ENCODE results near the gene LYZL1.
A peak's percentile ranks its signal among the peaks of the same experiment; 100 is the strongest.
"Not testable (repeated sequence)": the region's sequence is repeated elsewhere in the genome, so short reads cannot be mapped to it uniquely, and the experiment has no call there.

LYZL1 gene

GRCh38 chr10:29337526-29337925, 48.7 kb downstream of the LYZL1 start:
- DNase-seq, result not testable (repeated sequence)

- no peak for DNase-seq
Measured at GRCh38 chr10:29343607-29344038, 54.8 kb downstream of the LYZL1 start.

GRCh38 chr10:29344073-29344820, 55.4 kb downstream of the LYZL1 start:
- no peak for DNase-seq

- DNase-seq, result no peak
Measured at GRCh38 chr10:29345144-29345909, 56.5 kb downstream of the LYZL1 start.

GRCh38 chr10:29345910-29346209, 57.0 kb downstream of the LYZL1 start:
- DNase-seq, result no peak

GRCh38 chr10:29346296-29347001, 57.6 kb downstream of the LYZL1 start:
- no peak for DNase-seq

- no peak for DNase-seq
Measured at GRCh38 chr10:29348836-29349235, 60.0 kb downstream of the LYZL1 start.

GRCh38 chr10:29353305-29353704, 64.4 kb downstream of the LYZL1 start:
- DNase-seq, result no peak

- no peak for DNase-seq
Measured at GRCh38 chr10:29353887-29354561, 65.2 kb downstream of the LYZL1 start.

- DNase-seq, result no peak
Measured at GRCh38 chr10:29355411-29355991, 66.6 kb downstream of the LYZL1 start.

GRCh38 chr10:29356931-29357330, 68.1 kb downstream of the LYZL1 start:
- peak; percentile 76 for DNase-seq

- no peak for DNase-seq
Measured at GRCh38 chr10:29358010-29358616, 69.2 kb downstream of the LYZL1 start.

GRCh38 chr10:29360215-29360853, 71.5 kb downstream of the LYZL1 start:
- peak; percentile 62 for DNase-seq

Measured in kidney glomerular epithelial cell (primary cell).